ENCODE results near the gene GSN.

The GSN gene

DNA sequence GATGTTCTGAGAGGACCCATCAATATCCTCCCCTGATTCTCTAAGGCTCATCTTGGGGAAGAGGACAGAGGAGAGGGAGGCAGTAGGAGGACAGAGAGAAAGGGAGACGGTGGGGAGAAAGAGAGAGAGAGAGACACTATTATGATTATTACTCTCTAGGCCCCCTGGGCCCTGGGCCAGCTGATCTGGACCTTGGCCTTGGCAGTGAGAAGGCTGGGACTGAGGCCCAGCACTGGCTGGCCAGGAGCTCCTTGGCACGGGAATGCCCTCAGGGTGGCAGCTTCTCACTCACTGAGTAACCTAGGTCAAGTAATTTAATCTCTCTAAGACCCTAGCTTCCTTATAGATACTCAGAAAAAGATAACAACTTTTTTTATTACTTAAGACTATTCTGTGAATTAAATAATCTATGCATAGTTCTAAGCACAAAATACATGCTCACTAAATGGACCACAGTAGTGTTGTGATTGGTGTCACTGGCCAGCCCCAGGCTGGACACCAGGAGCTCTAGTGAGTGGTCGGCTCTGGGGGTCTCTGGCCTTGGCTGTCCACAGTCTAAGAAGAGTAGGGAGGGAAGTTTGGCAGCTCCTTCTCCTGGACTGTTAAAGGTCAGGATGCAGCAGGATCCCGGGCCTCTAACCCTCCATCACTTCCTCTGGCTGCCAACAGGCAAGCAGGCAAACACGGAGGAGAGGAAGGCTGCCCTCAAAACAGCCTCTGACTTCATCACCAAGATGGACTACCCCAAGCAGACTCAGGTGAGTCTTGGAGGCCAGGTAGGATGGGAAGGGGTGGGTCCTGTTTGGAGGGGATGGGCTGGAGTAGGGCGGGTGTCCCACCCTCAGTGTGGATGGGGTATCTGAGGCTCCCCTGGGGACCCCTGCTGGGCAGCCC, 50.0 kb downstream of the GSN start:
- DNase-seq (ENCODE audit: insufficient read length, low spot score) (no peak), FAIRE-seq (no peak)
- no peak for TF ChIP-seq POLR2A (IDR thresholded peaks at IDR 0.05; ENCODE audit: low read depth, low read length)

DNA sequence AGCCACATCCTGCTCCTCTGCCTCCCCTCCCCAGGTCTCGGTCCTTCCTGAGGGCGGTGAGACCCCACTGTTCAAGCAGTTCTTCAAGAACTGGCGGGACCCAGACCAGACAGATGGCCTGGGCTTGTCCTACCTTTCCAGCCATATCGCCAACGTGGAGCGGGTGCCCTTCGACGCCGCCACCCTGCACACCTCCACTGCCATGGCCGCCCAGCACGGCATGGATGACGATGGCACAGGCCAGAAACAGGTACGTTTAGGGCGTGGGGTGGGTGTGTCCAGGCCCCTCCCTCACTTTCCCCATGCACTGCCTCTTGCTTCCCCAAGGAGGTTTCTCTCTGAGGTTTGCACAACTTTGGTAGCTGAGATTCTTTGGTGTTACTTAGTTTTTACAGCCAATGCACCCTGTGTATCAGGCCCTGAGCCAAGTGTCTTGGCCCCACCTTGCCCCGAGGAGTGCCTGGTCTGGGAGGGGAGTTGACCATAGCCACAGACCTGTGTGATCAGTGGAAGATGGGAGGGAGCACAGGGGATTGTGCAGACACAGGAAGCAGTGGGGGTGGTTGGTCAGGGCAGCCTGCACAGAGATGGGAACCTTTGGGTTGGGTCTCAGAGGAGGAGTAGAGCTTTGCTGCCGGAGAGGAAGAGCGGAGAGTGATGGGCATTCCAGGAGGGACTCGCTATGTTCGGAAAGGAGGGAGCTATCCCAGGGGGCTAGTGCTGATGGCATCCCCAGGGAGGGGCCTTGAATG, 50.8 kb downstream of the GSN start:
- FAIRE-seq: no peak
- no peak for DNase-seq (ENCODE audit: insufficient read length, low spot score)
- no peak for TF ChIP-seq POLR2A (IDR thresholded peaks at IDR 0.05; ENCODE audit: low read depth, low read length)

DNA sequence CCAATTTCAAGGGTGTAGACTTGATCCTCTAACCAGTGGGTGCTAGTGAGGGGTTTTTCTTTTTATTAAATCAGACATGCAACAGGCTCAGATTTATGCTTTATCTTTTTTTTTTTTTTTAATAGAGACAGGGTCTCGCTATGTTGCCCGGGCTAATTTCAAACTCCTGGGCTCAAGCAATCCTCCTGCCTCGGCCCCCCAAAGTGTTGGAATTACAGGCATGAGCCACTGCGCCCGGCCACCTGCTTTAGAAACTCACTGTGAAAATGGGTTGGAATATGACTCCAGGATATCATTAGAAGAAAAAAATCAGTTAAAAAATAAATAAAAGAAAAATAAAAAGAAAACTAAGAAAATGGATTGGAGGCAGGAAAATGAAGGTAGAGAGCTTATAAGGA, 51.4 kb downstream of the GSN start:
- no peak for TF ChIP-seq POLR2A (IDR thresholded peaks at IDR 0.05; ENCODE audit: low read depth, low read length)
- DNase-seq (ENCODE audit: insufficient read length, low spot score): no peak
- no peak for FAIRE-seq

DNA sequence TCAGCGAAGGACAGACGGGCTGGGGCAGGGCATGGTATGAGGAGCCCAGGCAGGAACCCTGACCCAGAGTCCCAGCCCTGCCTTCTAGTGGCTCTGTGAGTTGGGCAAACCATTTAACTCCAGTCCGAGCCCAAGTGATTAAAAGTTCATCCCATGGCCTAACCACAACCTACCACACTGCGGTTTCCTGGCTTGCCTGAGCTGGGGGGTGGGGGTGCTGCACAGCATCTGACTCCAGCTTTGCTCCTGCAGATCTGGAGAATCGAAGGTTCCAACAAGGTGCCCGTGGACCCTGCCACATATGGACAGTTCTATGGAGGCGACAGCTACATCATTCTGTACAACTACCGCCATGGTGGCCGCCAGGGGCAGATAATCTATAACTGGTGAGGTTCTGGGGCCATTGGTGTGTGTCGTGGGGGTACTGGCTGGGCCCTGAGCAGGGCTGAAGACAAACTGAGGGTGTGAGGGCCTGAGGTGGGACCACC, 53.1 kb downstream of the GSN start:
- no peak for TF ChIP-seq POLR2A (IDR thresholded peaks at IDR 0.05; ENCODE audit: low read depth, low read length)
- DNase-seq (ENCODE audit: insufficient read length, low spot score): no peak
- FAIRE-seq: no peak

DNA sequence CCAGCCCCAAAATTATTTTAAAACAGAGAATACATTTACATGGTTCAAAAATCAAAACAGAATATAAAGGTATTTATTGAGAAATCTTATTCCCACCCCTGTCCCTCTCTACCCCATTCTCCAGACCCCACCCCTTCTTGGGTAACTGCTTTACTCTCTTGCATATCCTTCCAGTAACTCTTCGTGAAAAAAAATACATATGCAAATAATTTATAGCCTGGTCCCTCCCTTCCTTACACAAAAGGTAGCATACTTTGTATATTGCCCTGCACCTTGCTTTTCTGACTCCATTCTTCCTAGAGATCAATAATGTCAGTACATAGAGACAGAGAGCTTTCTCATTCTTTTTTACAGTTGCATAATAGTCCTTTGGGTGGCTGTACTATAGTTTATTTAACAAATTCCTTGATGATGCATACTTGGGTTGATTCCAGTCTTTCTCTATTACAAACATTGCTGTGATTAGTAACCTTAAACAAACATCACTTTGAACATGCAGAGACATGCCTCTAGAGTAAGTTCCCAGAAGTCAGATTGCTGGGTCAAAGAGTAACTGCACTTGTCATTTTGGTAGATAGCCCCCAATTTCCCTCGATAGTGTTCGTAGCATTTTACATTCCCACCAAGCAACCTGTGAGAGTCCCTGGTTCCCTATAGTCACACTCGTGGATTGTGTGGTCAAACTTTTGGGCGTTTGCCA, 54.2 kb downstream of the GSN start:
- FAIRE-seq: peak; percentile 61
- TF ChIP-seq POLR2A (IDR thresholded peaks at IDR 0.05; ENCODE audit: low read depth, low read length): no peak
- DNase-seq (ENCODE audit: insufficient read length, low spot score): peak; percentile 88

DNA sequence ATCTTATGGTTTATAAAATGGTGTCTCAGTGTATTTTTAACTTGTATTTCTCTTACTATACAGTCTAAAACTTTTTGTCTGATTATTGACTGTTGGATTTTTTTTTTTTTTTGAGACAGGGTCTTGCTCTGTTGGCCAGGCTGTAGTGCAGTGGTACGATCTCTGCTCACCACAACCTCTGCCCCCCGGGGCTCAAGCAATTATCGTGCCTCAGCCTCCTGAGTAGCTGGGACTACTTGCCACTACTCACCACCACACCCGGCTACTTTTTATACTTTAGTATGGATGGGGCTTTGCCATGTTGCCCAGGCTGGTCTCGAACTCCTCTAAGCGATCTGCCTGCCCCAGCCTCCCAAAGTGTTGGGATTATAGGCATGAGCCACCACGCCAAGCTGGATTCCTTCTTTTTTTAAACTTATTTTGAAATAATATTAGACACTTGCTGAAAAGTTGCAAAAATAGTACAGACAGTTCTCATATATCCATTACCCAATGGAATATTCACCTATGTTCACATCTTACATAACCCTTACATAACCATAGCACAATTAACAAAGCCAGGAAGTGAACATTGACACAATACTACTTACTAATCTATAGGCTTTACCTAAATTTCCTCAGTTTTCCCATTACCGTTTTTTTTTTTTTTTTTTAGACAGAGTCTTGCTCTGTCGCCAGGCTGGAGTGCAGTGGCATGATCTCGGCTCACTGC, 54.9 kb downstream of the GSN start:
- FAIRE-seq: no peak

DNA sequence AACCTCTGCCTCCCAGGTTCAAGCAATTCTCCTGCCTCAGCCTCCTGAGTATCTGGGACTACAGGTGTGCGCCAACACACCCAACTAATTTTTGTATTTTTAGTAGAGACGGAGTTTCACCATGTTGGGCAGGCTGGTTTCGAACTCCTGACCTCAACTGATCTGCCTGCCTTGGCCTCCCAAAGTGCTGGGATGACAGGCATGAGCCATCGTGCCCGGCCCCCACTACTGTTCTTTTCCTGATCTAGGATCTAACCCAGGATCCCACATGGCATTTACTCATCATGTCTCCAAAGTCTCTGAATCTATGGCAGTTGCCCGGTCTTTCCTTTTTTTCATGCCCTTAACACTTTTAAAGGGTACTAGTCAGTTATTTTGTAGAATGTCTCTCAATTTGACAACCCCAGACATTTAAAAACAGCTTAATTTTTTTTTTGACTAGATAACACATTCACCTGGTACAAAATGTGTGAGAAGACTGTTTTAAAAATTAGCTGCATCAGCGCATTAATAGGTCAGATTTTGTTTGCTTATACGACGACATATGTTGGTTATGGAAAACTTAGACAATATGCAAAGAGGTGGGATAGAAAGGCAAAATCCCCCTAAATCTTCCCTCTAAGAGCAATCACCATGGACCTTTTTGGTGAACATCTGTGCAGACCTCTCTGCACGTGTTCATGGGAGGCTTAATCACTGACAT, 55.6 kb downstream of the GSN start:
- DNase-seq (ENCODE audit: insufficient read length, low spot score): no peak
- no peak for FAIRE-seq
- no peak for TF ChIP-seq POLR2A (IDR thresholded peaks at IDR 0.05; ENCODE audit: low read depth, low read length)

More for the DNA sequence above, 54.9 kb downstream of the GSN start:
- no peak for DNase-seq (ENCODE audit: insufficient read length, low spot score)
- no peak for TF ChIP-seq POLR2A (IDR thresholded peaks at IDR 0.05; ENCODE audit: low read depth, low read length)

DNA sequence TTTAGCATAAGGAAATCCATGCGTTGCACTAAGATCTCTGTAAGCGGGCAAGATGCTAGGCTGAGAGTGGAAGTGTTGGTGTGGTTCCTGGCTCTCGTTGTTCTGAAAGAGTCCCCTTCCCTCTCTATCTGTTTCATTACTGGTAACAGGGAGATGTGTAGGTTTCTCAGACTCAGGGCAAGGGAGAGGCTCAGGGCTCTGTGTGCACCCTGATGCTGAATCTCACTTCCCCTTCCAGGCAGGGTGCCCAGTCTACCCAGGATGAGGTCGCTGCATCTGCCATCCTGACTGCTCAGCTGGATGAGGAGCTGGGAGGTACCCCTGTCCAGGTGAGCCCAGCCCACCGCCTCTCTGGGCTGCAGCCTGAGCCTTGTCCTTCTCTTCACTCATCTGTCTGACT, 56.4 kb downstream of the GSN start:
- FAIRE-seq (no peak), DNase-seq (ENCODE audit: insufficient read length, low spot score) (no peak)

DNA sequence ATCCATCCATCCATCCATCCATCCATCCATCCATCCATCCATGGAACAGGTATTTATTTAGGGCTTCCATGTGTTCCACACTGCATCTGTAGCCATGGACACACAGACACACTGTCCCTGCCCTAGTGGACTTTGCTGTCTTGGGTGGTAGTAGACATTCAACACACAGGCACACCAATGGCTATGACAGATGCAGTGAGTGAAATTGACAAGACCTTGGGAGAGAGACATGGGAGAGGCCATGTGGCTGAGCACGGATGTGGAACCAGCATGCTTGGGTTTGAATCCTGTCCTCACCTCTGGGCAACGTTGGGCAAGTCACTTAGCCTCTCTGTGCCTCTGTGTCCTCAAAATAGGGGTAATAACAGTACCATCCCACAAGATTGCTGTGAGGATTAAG, 56.8 kb downstream of the GSN start:
- DNase-seq (ENCODE audit: insufficient read length, low spot score) (no peak), FAIRE-seq (no peak)
- TF ChIP-seq POLR2A (IDR thresholded peaks at IDR 0.05; ENCODE audit: low read depth, low read length): no peak

More for the DNA sequence above, 56.4 kb downstream of the GSN start:
- TF ChIP-seq POLR2A (IDR thresholded peaks at IDR 0.05; ENCODE audit: low read depth, low read length): no peak

DNA sequence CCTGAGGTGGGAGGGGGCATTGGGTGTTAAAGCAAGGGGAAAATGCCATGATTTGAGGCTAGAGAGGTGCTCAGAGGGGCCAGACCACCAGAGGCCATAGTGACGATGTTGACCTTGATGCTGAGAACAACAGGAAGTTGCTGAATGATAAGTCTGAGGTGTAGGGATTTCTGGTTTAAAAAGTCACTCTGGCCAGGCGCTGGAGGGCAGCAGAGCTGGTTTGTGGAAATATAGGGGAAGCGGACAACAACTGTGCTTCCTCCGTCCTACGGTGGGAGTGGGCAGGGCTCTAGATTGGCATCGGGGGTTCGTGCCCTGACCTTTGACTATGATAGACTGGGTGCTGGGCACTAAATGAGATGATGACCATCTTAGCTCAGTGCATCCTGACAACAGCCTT, 57.4 kb downstream of the GSN start:
- TF ChIP-seq POLR2A (IDR thresholded peaks at IDR 0.05; ENCODE audit: low read depth, low read length): no peak
- FAIRE-seq: no peak

DNA sequence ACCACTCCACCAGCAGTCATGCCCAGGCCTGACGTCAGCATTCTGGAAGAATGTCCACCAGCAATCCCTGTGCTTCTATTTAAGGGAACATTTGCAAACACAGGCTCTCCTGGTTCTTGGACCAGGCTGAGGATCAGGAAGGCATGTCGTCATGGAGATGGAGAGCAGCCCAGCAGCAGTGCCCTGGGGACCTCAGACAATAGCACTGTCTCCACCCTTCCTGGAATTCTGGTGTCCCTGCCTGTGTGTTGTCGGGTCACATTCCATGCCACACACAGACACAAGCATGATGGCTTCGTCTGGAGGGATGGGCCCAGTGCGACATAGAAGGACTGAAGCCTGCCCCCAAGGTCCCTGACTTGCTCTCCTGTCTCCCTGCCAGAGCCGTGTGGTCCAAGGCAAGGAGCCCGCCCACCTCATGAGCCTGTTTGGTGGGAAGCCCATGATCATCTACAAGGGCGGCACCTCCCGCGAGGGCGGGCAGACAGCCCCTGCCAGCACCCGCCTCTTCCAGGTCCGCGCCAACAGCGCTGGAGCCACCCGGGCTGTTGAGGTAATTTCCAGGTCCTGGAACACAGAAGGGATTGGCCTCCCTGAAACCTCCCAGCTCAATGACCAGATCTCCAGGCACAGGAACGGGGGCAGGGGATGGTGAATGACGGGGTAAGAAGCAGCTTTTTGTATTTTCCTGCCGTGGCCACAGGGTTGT, 58.3 kb downstream of the GSN start:
- FAIRE-seq (no peak), DNase-seq (ENCODE audit: insufficient read length, low spot score) (no peak)
- no peak for TF ChIP-seq POLR2A (IDR thresholded peaks at IDR 0.05; ENCODE audit: low read depth, low read length)

More for the DNA sequence above, 57.4 kb downstream of the GSN start:
- DNase-seq (ENCODE audit: insufficient read length, low spot score): no peak

DNA sequence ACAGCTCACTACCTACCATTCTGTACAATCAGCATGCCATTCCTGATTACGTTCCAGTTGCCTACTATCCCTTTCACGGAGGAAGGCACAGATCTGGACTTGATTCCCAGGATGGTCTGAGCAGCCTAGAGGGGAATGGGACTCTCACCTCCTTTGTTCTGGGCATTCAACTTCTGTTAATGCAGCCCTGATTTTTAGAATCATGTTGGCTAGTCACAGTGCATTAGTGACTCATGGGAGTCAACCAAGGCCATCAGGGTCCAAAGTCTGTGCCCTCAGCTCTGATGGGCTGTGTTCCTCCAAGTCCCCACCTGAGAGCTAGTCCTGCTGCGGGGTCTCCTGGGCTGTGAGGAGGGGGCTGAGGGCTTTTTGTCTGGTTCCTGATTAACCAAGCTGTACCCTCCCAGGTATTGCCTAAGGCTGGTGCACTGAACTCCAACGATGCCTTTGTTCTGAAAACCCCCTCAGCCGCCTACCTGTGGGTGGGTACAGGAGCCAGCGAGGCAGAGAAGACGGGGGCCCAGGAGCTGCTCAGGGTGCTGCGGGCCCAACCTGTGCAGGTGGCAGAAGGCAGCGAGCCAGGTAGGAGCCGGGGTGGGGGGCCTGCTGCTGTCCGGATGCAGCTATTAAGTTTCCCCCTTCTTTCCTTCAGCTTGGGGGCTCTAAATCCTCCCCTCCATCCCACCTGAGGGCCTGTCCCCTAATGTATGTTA, 59.1 kb downstream of the GSN start:
- no peak for TF ChIP-seq POLR2A (IDR thresholded peaks at IDR 0.05; ENCODE audit: low read depth, low read length)
- DNase-seq (ENCODE audit: insufficient read length, low spot score): no peak
- FAIRE-seq: no peak
